Rectal smooth muscle tissue (tissue), 1 donor: Measurements from ENCODE around the gene MICOS13.

Experiments used
- H3K27ac ChIP-seq: one replicate; pipeline ENCODE4 v1.7.0; 2013; ENCODE audit warnings: low read depth, low read length, inconsistent platforms
- H3K27me3 ChIP-seq: one replicate; pipeline ENCODE4 v1.7.0; 2013; ENCODE audit warnings: low read length; ENCODE audit not compliant: control insufficient read depth, insufficient read depth
- H3K36me3 ChIP-seq: one replicate; pipeline ENCODE4 v1.7.0; 2013; ENCODE audit warnings: low read length; ENCODE audit not compliant: control insufficient read depth, insufficient read depth
- H3K4me1 ChIP-seq: one replicate; pipeline ENCODE4 v1.7.0; 2013; ENCODE audit warnings: low read length; ENCODE audit not compliant: control insufficient read depth, insufficient read depth
- H3K4me3 ChIP-seq: one replicate; pipeline ENCODE4 v1.7.0; 2013; ENCODE audit warnings: low read length
- H3K9ac ChIP-seq: one replicate; pipeline ENCODE4 v1.7.0; 2013; ENCODE audit warnings: low read length

The MICOS13 gene

DNA sequence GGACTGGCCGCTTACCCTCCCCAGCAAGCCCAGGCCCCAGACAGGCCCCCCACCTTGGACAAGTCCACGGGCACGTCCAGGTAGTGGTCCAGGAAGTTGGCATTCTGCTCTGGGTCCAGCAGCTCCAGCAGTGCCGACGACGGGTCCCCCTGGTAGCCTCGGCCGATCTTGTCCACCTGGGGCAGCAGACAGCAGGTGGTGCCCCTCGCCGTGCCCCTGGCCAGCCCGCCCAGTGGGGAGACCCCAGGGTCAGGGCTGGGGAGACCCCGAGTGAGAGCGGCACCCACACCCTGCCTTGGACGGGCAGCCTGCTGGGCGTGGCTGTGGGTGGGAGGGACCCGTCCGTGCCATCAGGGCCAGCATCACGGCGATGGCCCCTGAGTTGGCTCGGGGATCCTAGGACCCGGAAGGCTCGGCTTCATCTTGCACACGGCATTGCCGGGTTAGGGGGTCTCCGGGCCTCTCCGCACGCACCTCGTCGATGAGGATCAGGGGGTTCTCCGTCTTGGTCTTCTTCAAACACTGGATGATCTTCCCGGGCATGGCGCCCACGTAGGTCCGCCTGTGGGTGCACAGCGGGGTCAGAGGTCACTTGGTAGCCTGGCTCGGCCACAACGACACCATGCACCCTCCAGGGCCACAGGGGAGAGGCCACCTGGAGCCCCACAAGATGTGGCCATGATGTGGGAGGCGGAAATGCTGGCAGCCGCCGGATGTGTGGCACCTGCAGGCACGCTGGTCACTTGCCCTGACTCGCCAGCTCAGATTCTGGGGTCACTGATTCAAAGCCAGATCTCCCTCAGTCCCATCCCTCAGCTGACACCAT lies 16.1 kb upstream of the MICOS13 start:
- peaks cover 4% of the 10 kb centered on the region for H3K4me1 ChIP-seq
- H3K36me3 ChIP-seq: peaks cover 48% of the 10 kb centered on the region
- no peak overlapping the region for H3K9ac ChIP-seq
- H3K27ac ChIP-seq: no peak overlapping the region
- no peaks in the 10 kb centered on the region for H3K27me3 ChIP-seq
- no peak overlapping the region for H3K4me3 ChIP-seq

DNA sequence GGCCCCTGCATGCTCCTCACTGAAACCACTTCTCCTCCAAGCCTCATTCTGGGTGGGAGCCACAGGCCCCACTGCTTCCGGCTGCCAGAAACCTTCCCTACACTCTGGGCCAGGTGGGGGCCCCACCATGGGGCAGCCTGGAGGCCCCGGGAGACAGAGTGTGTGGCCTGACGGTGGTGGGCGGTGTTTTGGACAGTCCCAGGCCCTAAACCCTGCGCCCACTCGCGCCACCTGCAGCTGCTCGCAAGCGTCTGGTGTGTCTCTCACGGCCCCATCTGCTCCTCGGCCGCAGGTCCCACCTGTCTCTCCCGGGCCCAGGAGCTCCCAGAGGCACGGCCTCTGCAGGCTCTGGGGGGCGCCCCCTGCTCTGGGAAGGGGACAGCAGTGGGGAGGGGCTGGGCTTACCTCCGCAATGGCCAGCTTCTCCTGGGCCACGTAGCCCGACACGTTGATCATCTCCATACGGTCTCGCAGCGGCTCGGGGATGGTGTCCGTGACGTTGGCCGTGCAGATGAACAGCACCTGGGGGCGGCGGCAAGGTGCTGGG lies 15.4 kb upstream of the MICOS13 start:
- Histone ChIP-seq H3K36me3 (peaks cover 47% of the 10 kb centered on the region), H3K9ac (no peak overlapping the region), H3K4me3 (no peak overlapping the region), H3K27ac (no peak overlapping the region), H3K27me3 (no peaks in the 10 kb centered on the region), H3K4me1 (peaks cover 4% of the 10 kb centered on the region)

DNA sequence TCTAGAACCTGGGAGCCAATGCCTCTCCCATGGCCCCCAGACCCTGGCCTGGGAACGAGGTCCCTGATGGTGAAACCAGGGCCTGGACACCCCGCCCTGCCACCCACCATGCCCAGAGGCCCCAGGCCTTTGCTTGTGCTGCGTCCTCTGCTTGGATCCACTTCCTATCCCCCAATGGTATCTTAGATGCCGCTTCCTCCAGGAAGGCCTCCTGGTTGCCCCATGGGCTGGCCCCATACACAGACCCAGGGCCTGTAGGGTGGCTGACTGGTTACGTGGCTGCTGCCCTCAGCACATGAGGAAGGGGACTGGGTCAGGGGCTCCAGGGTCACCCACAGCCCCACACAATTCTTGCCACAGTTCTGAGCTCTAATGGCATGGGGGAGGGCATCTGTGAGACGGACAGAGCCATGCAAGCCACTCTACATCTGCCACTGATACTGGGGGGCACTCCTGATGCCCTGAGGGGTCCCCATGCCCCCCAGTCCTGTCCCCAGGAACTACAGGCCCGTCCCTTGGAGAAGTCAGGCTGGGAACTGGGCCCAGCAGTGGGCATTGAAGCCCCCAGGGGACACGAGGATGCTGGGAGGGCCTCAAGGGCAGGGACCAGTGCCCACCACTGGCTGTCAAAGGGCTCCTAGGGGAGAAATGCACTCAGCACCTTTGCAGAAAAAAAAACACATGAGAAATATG lies 14.8 kb upstream of the MICOS13 start:
- Histone ChIP-seq H3K4me1 (peaks cover 4% of the 10 kb centered on the region), H3K36me3 (peaks cover 44% of the 10 kb centered on the region), H3K27me3 (no peaks in the 10 kb centered on the region), H3K27ac (no peak overlapping the region), H3K4me3 (no peak overlapping the region), H3K9ac (no peak overlapping the region)

DNA sequence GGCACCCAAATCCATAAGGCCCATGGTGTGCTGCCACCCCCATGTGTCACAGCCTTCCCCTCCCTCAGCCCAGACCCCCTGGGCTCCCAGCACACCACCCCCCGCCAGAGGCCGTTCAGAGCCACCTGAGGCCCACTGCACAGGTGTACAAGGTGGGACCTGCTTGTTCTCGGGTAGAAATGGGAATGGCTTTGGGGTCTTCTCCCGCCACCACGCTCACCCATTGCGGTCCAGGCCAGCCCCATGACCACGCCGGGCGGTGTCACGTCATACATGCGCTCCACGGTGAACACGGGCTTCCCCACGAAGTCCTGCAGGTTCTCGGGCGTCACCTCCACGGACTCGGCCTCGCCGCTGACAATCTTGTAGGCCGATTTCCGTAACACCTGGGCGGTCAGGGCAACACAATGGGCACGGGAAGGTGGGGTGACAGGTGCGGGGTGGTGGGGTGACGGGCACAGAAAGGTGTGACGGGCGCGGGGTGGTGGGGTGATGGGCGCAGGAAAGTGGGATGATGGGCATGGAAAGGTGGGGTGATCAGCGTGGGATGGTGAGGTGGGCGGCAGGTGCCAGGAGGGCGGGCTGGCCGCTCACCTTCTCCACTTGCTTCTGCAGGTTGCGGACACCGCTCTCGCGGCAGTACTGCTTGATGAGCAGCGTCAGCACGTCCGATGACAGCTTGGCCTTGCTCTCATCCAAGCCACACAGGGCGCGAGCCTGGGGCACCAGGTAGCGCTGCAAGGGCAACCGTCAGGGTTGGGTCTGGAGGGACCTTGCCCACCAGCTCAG lies 14.0 kb upstream of the MICOS13 start:
- no peak overlapping the region for H3K4me3 ChIP-seq
- H3K9ac ChIP-seq: no peak overlapping the region
- H3K4me1 ChIP-seq: peaks cover 4% of the 10 kb centered on the region
- no peak overlapping the region for H3K27ac ChIP-seq
- H3K36me3 ChIP-seq: peaks cover 44% of the 10 kb centered on the region
- H3K27me3 ChIP-seq: no peaks in the 10 kb centered on the region

DNA sequence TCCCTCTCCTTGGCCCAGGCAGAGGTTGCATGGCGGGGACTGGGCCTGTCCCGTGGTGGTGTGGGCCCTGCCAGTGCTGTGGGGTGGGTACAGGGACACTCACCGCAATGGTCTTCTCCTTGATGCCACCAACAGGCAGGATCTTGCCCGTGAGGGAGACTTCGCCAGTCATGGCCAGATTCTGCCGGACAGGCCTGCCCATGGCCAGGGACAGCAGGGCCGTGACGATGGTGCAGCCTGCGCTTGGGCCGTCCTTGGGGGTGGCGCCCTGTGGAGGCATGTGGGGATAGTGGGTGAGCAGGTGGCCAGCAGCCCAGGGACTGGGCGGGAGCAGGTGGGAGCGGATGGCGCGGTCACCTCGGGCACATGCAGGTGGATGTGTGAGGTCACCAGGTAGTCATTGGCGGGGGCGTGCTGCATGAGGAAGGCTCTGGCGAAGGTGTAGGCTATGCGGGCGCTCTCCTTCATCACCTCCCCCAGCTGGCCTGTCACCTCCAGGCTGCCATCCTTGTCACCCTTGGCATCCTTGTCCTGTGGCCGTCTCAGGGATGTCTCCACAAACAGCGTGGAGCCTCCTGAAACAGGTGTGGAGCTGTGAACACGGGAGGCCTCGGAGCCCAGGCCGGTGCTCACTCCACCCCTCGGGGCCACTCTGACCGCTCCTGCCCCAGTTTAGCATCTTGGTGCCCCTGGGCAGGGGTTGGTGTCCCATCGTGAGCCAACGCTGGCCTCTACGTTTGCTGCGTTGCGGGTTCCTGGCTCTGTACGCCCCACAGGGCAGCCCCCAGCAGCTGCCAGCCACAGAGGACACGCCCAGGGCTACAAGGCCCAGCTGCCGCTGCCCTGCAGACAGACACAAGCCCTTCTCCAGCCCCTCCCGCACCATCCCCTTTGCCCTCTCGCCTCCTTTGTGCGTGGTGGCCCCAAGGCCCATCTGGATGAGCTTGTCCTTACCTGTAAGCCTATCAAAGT lies 13.2 kb upstream of the MICOS13 start:
- H3K36me3 ChIP-seq: peaks cover 39% of the 10 kb centered on the region
- H3K27me3 ChIP-seq: no peaks in the 10 kb centered on the region
- H3K4me3 ChIP-seq: no peak overlapping the region
- H3K4me1 ChIP-seq: peaks cover 4% of the 10 kb centered on the region
- peak overlapping the region; percentile 21 for H3K9ac ChIP-seq
- H3K27ac ChIP-seq: no peak overlapping the region

DNA sequence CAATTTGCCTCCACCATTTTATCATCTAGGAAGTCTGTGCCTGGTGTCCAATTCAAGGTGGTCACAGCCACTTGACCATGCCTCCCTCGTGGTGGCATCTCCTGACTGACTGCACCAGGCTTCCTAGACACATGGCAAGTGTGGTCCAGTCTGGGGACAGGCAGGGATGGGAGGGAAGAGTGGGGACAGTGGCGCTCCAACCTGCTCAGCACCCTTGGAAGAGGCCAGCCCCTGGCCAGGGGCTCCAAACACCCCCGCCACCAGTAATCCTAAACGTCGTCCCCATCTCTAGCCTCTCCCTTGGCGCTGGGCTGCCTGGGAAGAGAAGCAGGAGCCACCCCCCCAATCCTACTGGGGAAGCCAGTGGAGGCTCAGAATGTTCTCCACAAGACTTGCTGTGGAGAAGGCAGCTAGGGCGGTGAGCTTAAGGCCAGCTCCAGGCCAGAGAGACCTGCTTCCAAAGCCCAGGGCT lies 12.4 kb upstream of the MICOS13 start:
- Histone ChIP-seq H3K36me3 (peaks cover 39% of the 10 kb centered on the region), H3K4me1 (peaks cover 4% of the 10 kb centered on the region), H3K27ac (no peak overlapping the region), H3K9ac (no peak overlapping the region), H3K27me3 (no peaks in the 10 kb centered on the region), H3K4me3 (no peak overlapping the region)

DNA sequence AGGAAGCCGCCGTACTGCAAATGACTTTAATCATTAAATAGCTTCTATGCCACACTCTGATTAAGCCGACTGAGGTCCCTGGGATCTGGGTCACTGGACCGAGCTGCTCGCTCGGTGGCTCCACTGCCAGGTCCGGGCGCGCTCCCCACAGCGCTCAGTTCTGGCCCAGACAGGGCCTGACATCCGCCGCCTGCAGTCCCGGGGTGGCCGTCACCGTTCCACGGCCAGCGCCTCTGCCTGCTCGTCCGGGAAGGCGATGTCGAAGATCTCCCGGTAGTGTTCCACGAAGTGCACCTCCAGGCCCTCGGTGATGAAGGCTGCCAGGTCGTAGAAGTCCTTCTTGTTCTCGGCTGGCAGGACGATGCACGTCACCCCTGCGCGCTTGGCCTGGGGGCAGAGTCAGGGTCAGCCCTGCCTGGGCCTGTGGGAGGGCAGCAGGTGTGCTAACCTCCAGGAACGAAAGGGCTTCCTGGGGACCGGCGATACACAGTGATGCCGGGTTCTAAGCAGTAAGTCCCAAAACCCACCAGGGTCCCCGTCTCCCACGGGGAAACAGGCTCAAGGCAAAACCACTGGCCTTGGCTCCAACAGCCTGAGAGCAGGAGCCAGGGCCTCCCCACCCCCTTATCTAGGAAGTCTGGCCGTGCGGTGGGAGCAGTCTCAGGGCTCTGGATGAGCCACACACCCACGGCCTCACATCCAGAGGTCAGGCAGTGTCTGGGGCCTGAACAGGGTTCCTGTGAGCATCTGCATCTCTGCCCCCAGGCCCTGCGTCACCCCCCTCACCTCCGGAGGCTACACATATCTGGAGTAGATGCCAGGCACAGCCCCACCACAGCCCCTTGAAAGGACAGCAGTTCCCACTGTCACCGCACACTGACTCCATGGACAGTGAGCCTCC lies 11.8 kb upstream of the MICOS13 start:
- no peak overlapping the region for H3K9ac ChIP-seq
- H3K27me3 ChIP-seq: no peaks in the 10 kb centered on the region
- H3K27ac ChIP-seq: peak overlapping the region; percentile 60
- H3K4me3 ChIP-seq: no peak overlapping the region
- peaks cover 4% of the 10 kb centered on the region for H3K4me1 ChIP-seq
- H3K36me3 ChIP-seq: peaks cover 36% of the 10 kb centered on the region

DNA sequence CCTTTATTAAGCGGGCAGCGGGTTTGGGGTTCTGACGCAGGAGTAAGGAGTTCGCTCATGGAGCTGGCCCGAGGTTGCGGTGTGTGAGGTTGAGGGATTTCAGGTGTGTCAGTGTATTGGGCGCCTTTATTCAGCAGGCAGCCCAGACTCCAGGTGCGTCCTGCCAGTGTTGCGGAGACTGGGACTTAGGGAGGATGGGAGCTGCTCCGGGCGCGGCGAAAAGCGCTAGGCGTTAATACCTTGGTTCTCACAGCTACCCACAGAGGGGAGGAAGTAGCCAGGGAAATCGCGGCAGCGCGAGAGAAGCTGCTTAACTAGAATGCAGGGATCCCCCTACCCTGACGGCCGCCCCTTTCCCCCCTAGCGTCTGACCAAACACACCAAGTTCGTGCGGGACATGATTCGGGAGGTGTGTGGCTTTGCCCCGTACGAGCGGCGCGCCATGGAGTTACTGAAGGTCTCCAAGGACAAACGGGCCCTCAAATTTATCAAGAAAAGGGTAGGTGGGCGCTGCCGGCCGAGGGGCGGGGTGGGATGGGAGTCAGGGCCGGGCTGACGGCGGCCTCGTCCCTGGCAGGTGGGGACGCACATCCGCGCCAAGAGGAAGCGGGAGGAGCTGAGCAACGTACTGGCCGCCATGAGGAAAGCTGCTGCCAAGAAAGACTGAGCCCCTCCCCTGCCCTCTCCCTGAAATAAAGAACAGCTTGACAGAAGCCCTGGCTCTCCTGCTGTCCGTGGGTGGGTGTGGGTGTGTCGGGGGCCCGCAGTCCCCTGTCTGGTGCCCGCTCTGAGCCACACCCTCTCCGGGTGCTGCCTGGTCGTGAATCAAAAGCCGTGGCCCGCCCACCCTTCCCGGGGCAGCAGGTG lies 10.9 kb upstream of the MICOS13 start:
- no peaks in the 10 kb centered on the region for H3K27me3 ChIP-seq
- peak overlapping the region; percentile 89 for H3K27ac ChIP-seq
- peak overlapping the region; percentile 85 for H3K9ac ChIP-seq
- peaks cover 29% of the 10 kb centered on the region for H3K36me3 ChIP-seq
- H3K4me1 ChIP-seq: peaks cover 6% of the 10 kb centered on the region
- peak overlapping the region; percentile 87 for H3K4me3 ChIP-seq

DNA sequence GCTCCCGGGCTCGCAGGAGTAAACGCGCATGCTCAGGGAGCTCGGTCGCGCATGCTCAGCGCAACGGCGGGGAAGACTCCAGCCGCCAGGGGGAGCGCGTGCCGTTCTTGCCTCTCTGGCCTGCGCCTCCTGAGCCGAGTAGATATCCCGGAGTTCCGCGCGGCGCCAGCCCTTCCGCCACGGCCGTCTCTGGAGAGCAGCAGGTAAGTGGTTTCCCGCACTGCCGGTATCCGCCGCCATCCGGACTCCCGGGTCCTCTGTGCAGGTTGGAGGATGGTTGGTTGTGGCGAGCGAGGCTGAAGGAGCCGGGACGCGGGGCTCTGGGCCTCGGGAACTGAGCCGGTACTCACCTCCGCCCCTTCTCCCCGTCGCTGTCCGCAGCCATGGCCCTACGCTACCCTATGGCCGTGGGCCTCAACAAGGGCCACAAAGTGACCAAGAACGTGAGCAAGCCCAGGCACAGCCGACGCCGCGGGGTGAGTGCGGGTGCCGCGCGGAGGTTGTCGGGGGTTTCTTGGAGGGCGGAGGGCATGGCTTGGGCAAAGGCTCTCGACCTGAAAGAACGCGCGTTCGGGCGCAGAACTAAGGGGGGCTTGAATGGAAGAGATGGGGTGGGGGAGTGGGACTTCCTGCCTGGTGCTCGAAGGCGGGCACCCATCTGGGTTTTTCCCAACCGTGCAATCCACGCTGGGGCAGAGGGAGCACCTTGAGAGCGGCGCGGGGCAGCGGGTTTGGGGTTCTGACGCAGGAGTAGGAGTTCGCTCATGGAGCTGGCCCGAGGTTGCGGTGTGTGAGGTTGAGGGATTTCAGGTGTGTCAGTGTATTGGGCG lies 10.0 kb upstream of the MICOS13 start, which contains the start of gene RPL36:
RPL36 (plus strand) TSS at position 171 of the 830 bp plus-strand sequence; CDS start at position 384, 213 bp downstream.
- peak within 1 kb of the TSS; percentile 85 for H3K9ac ChIP-seq
- H3K27me3 ChIP-seq: no peaks in the 10 kb centered on the region
- peaks cover 6% of the 10 kb centered on the region for H3K4me1 ChIP-seq
- H3K36me3 ChIP-seq: peaks cover 24% of the 10 kb centered on the region
- peak within 1 kb of the TSS; percentile 87 for H3K4me3 ChIP-seq
- peak within 1 kb of the TSS; percentile 89 for H3K27ac ChIP-seq
